Keratinocyte (primary cell): ENCODE data around the gene SNAP25.

ENCODE experiments used
- EZH2 ChIP-seq: IDR thresholded peaks from one replicate; pipeline ENCODE4 v1.6.1; 2012; ENCODE audit warnings: inconsistent platforms, mild to moderate bottlenecking, low read length, moderate library complexity
- TF ChIP-seq, protein P1 (sequence below), 3 experiments: IDR thresholded peaks in 1 of 3; conservative IDR thresholded peaks in 1 of 3; optimal IDR thresholded peaks in 1 of 3; 2 replicates in 2 of 3; 3 replicates in 1 of 3; pipeline versions ENCODE3 to v1.5.1; 2011; ENCODE audit warnings: low read length in 3 of 3, mild to moderate bottlenecking in 3 of 3, moderate library complexity in 2 of 3, control low read depth in 1 of 3, inconsistent platforms in 1 of 3; ENCODE audit not compliant: insufficient read depth in 2 of 3; ENCODE audit errors: extremely low read depth in 1 of 3

DNA sequence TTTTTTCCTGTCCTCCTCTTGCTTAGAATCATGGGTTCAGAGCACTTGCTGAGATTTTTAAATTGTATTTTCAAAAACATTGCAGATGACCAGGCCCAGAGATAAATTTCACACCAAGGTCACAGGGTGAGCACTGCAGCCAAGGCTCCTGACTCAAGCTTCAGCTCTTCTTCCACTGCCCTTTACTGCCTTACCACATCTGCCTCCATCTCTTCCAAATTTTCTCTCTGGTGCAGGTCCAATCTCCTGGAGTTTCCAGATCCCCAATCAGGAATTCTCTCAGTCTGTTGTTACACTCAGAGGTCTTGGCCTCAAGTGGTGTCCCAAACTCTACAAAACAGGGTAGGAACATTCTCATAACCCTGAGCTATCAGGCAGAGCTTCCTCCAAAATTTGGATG, 12.7 kb downstream of the SNAP25 start:
- no peak for TF ChIP-seq EZH2
- TF ChIP-seq, protein P1, sequence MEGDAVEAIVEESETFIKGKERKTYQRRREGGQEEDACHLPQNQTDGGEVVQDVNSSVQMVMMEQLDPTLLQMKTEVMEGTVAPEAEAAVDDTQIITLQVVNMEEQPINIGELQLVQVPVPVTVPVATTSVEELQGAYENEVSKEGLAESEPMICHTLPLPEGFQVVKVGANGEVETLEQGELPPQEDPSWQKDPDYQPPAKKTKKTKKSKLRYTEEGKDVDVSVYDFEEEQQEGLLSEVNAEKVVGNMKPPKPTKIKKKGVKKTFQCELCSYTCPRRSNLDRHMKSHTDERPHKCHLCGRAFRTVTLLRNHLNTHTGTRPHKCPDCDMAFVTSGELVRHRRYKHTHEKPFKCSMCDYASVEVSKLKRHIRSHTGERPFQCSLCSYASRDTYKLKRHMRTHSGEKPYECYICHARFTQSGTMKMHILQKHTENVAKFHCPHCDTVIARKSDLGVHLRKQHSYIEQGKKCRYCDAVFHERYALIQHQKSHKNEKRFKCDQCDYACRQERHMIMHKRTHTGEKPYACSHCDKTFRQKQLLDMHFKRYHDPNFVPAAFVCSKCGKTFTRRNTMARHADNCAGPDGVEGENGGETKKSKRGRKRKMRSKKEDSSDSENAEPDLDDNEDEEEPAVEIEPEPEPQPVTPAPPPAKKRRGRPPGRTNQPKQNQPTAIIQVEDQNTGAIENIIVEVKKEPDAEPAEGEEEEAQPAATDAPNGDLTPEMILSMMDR (optimal IDR thresholded peaks at IDR 0.05 in 1 of 3, IDR thresholded peaks at IDR 0.05 in 1 of 3, conservative IDR thresholded peaks at IDR 0.05 in 1 of 3; ENCODE audit: extremely low read depth in 1 of 3, insufficient read depth in 2 of 3, low read length in 3 of 3) = no peak
